ENCODE measurements around the gene KANK4.

Gene KANK4

GRCh38 chr1:62271948-62272728, 47.1 kb downstream of the KANK4 start:
- TF ChIP-seq, protein P1, sequence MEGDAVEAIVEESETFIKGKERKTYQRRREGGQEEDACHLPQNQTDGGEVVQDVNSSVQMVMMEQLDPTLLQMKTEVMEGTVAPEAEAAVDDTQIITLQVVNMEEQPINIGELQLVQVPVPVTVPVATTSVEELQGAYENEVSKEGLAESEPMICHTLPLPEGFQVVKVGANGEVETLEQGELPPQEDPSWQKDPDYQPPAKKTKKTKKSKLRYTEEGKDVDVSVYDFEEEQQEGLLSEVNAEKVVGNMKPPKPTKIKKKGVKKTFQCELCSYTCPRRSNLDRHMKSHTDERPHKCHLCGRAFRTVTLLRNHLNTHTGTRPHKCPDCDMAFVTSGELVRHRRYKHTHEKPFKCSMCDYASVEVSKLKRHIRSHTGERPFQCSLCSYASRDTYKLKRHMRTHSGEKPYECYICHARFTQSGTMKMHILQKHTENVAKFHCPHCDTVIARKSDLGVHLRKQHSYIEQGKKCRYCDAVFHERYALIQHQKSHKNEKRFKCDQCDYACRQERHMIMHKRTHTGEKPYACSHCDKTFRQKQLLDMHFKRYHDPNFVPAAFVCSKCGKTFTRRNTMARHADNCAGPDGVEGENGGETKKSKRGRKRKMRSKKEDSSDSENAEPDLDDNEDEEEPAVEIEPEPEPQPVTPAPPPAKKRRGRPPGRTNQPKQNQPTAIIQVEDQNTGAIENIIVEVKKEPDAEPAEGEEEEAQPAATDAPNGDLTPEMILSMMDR (IDR thresholded peaks at IDR 0.05) = peak; percentile 9
- no peak overlapping the region for H3K4me3 Mint-ChIP-seq
- H3K27ac Mint-ChIP-seq = peak overlapping the region; percentile 97
- peaks cover 37% of the 10 kb centered on the region for H3K4me1 Mint-ChIP-seq
- H3K36me3 Mint-ChIP-seq (ENCODE audit: low read depth) = no peaks in the 10 kb centered on the region
- no peak for DNase-seq
- peaks cover 3% of the 10 kb centered on the region for H3K9me3 Mint-ChIP-seq
- H3K27me3 Mint-ChIP-seq (ENCODE audit: low read depth, poor library complexity) = peaks cover 6% of the 10 kb centered on the region

GRCh38 chr1:62271134-62271533, 48.1 kb downstream of the KANK4 start:
- TF ChIP-seq, protein P1 (IDR thresholded peaks at IDR 0.05) = no peak
- no peaks in the 10 kb centered on the region for H3K36me3 Mint-ChIP-seq (ENCODE audit: low read depth)

DNA sequence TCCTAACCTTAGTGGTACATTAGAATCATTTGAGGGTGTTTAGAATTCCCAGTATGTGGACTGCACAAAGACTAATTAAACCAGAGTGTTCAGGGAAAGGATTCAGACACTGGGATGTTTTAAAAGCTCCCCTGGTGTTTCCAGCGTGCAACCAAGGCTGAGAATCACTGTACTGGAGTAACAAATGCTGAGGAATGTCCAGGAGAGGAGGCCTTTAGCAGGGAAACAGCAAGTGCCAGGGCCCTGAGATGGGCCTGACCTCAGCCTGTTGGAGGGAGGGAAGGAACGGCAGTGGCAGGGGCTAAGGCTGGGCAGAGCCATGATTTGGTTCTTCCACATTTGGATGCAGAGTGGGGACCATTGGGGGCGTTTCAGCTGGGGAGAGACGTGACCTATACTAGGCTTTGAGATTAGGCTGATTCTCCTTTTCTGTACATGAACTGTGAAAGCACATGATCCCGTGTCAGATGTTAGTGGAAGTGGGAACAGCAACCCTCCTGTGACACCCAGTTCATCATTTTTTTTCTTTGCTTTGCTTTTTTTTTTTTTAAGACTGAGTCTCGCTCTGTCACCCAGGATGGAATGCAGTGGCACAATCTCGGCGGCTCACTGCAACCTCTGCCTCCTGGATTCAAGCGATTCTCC, 49.3 kb downstream of the KANK4 start:
- TF ChIP-seq, protein P1 (IDR thresholded peaks at IDR 0.05) = no peak
- Mint-ChIP-seq H3K4me3 (no peak overlapping the region), H3K36me3 (ENCODE audit: low read depth) (no peaks in the 10 kb centered on the region), H3K27ac (peak overlapping the region; percentile 45), H3K27me3 (ENCODE audit: low read depth, poor library complexity) (peaks cover 6% of the 10 kb centered on the region), H3K4me1 (peaks cover 33% of the 10 kb centered on the region), H3K9me3 (no peaks in the 10 kb centered on the region)
- DNase-seq = no peak

More at GRCh38 chr1:62271134-62271533, 48.1 kb downstream of the KANK4 start:
- no peaks in the 10 kb centered on the region for H3K9me3 Mint-ChIP-seq
- no peak for DNase-seq
- H3K27ac Mint-ChIP-seq = no peak overlapping the region
- H3K27me3 Mint-ChIP-seq (ENCODE audit: low read depth, poor library complexity) = peaks cover 6% of the 10 kb centered on the region
- H3K4me1 Mint-ChIP-seq = peaks cover 37% of the 10 kb centered on the region
- H3K4me3 Mint-ChIP-seq = no peak overlapping the region

DNA sequence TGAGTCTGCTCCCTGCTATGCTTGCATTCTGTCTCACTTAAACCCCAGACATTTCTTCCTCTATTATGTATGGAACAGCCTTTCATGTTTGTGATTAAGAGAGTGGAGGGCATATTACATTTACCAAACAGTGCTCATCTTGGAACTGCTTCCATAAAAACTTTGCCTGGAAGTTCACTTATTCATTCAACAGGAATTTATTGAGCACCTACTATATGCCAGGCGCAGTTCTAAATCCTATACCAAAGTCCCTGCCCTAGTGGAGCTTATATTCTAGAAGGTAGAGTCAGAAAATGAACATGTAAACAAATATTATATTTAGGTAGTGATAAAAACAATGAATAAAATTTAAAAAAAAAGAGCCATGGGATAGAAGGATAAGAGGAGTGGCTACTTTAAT, 49.8 kb downstream of the KANK4 start:
- DNase-seq = no peak
- peaks cover 6% of the 10 kb centered on the region for H3K27me3 Mint-ChIP-seq (ENCODE audit: low read depth, poor library complexity)
- H3K36me3 Mint-ChIP-seq (ENCODE audit: low read depth) = no peaks in the 10 kb centered on the region
- no peak overlapping the region for H3K27ac Mint-ChIP-seq
- TF ChIP-seq, protein P1 (IDR thresholded peaks at IDR 0.05) = no peak
- peaks cover 31% of the 10 kb centered on the region for H3K4me1 Mint-ChIP-seq
- H3K9me3 Mint-ChIP-seq = no peaks in the 10 kb centered on the region
- H3K4me3 Mint-ChIP-seq = no peak overlapping the region

DNA sequence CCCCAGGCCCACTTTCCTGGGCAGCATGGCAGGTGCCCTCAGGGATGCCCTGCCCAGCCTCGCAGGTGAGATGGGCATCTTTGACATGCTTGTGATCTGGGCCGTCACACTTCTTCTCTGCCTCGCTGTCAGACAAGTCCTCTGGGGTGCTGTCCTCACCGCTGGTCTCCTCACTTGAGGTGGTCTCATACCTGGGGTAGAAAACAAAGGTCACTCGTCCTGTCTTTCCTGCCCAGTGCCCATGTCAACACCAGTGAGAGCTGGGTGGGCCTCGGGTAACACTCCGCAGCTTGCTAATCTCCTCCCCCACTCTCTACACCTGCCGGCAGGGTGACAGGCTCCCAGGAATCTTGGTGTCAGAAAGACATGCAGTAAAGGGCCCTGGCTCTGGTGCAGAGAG, 50.9 kb downstream of the KANK4 start:
- Mint-ChIP-seq H3K36me3 (ENCODE audit: low read depth) (no peaks in the 10 kb centered on the region), H3K27ac (no peak overlapping the region), H3K9me3 (no peaks in the 10 kb centered on the region), H3K27me3 (ENCODE audit: low read depth, poor library complexity) (peaks cover 6% of the 10 kb centered on the region), H3K4me1 (peaks cover 31% of the 10 kb centered on the region), H3K4me3 (no peak overlapping the region)
- no peak for DNase-seq
- TF ChIP-seq, protein P1 (IDR thresholded peaks at IDR 0.05) = no peak
